ENCODE measurements around the gene HDAC6.

DNA sequence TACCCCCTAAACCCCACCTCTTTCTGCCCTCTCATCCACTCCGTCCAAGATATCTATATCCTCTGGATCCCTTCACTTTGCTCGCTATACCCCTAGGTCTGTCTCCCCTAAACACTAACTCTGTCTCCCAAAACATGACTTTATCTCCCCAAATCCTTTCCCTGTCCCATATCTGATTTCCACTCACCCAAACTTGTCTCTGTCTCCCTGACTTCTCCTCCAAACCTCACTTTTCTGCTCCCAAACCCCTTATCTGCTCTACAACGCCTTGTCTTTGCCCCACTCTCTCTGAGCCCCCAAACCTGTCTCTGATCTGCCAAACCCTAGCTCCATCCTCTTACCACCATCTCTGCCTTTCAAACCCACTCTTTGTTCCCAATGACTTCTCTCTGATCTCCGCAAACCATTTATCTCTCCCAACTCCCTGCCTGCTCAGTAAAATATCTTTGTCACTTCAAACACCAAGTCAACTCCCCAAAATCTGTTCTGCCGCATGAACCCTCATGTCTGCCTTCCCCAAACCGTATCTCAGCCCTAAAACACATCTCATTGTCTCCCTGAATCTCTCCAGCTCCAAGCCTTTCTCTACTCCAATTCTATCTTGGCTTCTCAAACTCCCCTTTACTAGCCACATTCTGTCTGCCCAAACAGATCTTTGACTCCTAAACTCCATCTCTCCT is 14.9 kb upstream of the HDAC6 start:
- TF ChIP-seq CTCF (IDR thresholded peaks at IDR 0.05) = no peak
- no peak for TF ChIP-seq EP300 (IDR thresholded peaks at IDR 0.05)
- TF ChIP-seq POLR2A (IDR thresholded peaks at IDR 0.05; ENCODE audit: low read depth) = no peak
